Small intestine (tissue), 7 donors: ENCODE measurements around the gene PTPRE. TPM values are rescaled to one million over a fixed set of nuclear protein-coding genes. Genes with fewer than 3 reads are reported as not detected.
A peak's percentile ranks its signal among the peaks of the same experiment; 100 is the strongest.

ENCODE experiments used
- DNase-seq, 2 donors: peaks; one replicate each; pipeline versions ENCODE4 v3.0.0 to v3.0.0-alpha.2; 2013
- FAIRE-seq: peaks from 2 replicates; lab custom pipeline; 2012; peaks lifted over from hg19 to GRCh38; lab: Jason Lieb, UNC
- H3K27ac ChIP-seq, 3 donors: one replicate each; pipeline ENCODE4 v1.5.1; 2013; ENCODE audit warnings: low read length in 2 of 3, mild to moderate bottlenecking in 2 of 3, control low read depth in 1 of 3, inconsistent platforms in 1 of 3, low read depth in 1 of 3, moderate library complexity in 1 of 3
- H3K27me3 ChIP-seq, 3 donors: one replicate each; pipeline ENCODE4 v1.6.1; 2013; ENCODE audit warnings: low read length in 3 of 3, inconsistent platforms in 1 of 3; ENCODE audit not compliant: control insufficient read depth in 3 of 3, insufficient read depth in 3 of 3
- H3K36me3 ChIP-seq, 3 donors: one replicate each; pipeline ENCODE4 v1.6.1; 2013; ENCODE audit warnings: low read length in 3 of 3, inconsistent platforms in 1 of 3, low read depth in 1 of 3, mild to moderate bottlenecking in 1 of 3, moderate library complexity in 1 of 3; ENCODE audit not compliant: control insufficient read depth in 3 of 3, insufficient read depth in 2 of 3
- H3K4me1 ChIP-seq, 3 donors: one replicate each; pipeline ENCODE4 v1.6.1; 2013; ENCODE audit warnings: low read length in 2 of 3, inconsistent platforms in 1 of 3, low read depth in 1 of 3, mild to moderate bottlenecking in 1 of 3, moderate library complexity in 1 of 3; ENCODE audit not compliant: control insufficient read depth in 3 of 3, insufficient read depth in 2 of 3
- H3K4me3 ChIP-seq, 3 donors: one replicate each; pipeline ENCODE4 v1.5.1; 2013; ENCODE audit warnings: low read length in 3 of 3, control low read depth in 1 of 3, inconsistent platforms in 1 of 3, low read depth in 1 of 3, mild to moderate bottlenecking in 1 of 3, moderate library complexity in 1 of 3
- H3K9me3 ChIP-seq, 2 donors: one replicate each; pipeline ENCODE4 v1.6.1; 2013; ENCODE audit warnings: low read depth in 1 of 2, low read length in 1 of 2; ENCODE audit not compliant: control insufficient read depth in 2 of 2, insufficient read depth in 1 of 2
- WGBS, 3 donors: extraction: QIAGEN DNeasy Blood & Tissue Kit; methylation state at CpG; one replicate each; pipeline ENCODE4 v1.1.7; 2013; 5-methylcytosine and 5-hydroxymethylcytosine counted together
- polyA plus RNA-seq, 4 donors: library from polyadenylated mRNA; stranded (reverse) in 3 of 4; unstranded in 1 of 4; fragments of 200-250 nt in 3 of 4; fragments of 120-200 nt in 1 of 4; gene quantifications; one replicate each; pipeline versions ENCODE4 v1.2.1 to v1.2.3, GENCODE V29; 2013
- donor health status: healthy with polysubstance abuse.
- donor health status: control.
- donor health status: control.
- donor health status: Bipolar disorder and iron deficiency.
- donor health status: healthy.

The PTPRE gene
- polyA plus RNA-seq, 4 donors, result 2.7 to 21.0 (median 6.2) TPM

DNA sequence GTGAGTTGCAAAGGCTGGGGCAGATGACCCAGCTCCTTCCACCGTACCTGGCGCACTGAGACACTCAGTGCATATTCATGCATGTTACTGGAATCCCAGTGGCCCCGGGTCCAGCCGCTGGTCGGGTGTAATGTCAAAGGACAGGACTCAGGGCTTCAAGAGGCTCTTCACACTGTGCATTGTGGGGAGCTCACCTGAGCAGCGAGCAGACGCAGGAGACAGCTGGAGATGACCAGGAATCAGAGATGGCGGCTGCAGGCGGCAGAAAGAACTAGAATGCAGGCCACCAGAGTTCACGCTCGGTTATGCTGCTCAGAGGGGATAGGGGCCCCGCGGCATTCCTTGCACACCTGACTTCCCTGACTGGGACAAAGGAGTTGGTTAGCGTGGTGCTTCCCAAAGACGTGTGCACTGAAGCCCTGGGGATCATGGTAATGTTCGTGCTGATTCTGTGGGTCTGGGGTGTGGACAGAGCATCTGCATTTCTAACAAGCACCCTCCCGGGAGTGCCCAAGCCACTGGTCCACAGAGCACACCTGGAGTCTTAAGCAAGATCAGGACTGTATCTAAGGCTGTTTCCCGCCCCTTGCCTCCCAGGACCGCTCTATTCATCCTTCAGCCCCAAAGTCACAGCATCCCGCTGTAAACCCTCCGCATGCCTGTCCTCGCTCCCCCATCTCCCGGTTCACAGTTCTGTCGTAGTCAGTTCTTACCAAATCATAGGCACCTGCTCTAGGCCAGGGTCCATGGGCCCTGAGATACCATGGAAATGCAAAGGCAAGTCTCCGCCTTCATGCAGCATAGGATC lies 148.4 kb downstream of the PTPRE start:
- no peak overlapping the region for H3K4me3 ChIP-seq
- H3K4me1 ChIP-seq, result no peaks in the 10 kb centered on the region
- H3K9me3 ChIP-seq, result no peaks in the 10 kb centered on the region
- H3K27me3 ChIP-seq, result no peaks in the 10 kb centered on the region
- peaks cover 0 to 64% (median 9%) of the 10 kb centered on the region in 3 donors for H3K36me3 ChIP-seq
- no peak overlapping the region for H3K27ac ChIP-seq
- FAIRE-seq, result no peak
- 95 to 97% (median 96%) methylated on average over 25 of the region's 25 CpGs for WGBS, 3 donors
- DNase-seq, result no peak

DNA sequence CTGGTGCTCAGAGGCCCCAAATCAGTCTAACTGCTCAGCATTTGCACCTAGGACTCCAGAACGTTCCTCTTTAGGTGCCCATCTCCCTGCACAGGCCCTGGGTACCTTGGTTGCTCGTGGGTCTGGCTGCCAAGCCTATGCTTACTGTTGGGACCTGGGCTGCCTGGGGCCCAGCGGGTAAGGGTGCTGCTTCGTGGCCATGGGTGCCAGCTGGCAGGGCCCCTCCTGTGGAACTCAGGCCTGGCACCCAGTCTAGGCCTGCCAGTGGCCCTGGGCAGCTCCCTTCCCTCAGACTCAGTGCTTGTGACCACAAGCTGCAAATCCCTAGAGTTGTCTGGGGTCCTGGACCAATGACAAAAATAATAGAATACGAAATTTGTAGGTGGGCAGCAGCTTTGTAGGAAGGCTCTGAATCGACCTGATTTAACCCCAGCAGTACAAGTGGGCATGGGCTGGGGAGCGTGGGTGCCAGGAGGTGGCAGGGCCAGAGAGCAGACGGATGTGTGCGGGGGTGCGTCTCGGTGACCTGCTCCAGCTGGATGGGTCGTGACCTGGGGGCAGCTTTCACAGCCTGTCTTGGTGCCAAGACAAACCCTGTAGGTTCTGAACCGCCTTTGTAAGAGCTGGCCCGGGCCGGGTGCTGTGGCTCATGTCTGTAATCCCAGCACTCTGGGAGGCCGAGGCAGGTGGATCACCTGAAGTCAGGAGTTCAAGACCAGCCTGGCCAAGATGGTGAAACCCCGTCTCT lies 149.6 kb downstream of the PTPRE start:
- no peak overlapping the region for H3K4me3 ChIP-seq
- no peak overlapping the region for H3K27ac ChIP-seq
- H3K36me3 ChIP-seq, result peaks cover 0 to 68% (median 9%) of the 10 kb centered on the region in 3 donors
- no peaks in the 10 kb centered on the region for H3K27me3 ChIP-seq
- FAIRE-seq (no peak), DNase-seq (no peak)
- no peaks in the 10 kb centered on the region for H3K4me1 ChIP-seq
- 90 to 96% (median 93%) methylated on average over 17 of the region's 17 CpGs for WGBS, 3 donors
- H3K9me3 ChIP-seq, result no peaks in the 10 kb centered on the region

DNA sequence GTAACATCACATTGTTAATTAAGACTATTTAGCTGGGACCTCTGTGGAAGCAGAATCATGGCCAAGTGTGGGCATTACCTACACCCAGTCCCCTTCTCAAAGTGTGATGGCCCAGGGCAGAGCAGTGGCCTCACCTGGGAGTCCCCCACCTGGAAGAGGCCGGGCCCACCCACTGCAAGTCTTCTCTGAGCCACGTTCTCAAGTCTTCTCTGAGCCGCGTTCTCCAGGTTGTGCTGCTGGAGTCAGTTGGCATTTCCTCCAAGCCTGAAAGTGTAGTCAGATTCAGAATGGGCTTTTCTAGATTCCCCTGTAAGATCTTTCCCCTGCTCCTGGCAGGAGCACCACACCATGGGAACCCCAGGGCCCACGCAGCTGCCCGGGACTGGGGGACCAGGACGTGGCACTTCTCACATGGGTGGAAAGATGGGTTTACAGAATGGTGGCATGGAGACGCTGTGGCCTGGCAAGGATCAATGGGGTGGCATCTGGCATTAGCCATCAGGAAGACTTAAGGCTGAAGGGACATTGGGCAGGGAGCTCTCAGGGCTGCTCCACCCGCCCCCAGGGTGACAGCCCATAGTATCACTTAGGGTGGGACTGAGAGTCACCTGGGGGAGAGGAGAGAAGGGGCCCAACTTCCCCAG lies 151.3 kb downstream of the PTPRE start:
- FAIRE-seq, result no peak
- no peak overlapping the region for H3K4me3 ChIP-seq
- peaks cover 0 to 65% (median 9%) of the 10 kb centered on the region in 3 donors for H3K36me3 ChIP-seq
- no peak overlapping the region for H3K27ac ChIP-seq
- H3K27me3 ChIP-seq, result no peaks in the 10 kb centered on the region
- H3K4me1 ChIP-seq, result no peaks in the 10 kb centered on the region
- DNase-seq, result no peak
- WGBS, 3 donors, result 87 to 97% (median 91%) methylated on average over 9 of the region's 9 CpGs
- H3K9me3 ChIP-seq, result no peaks in the 10 kb centered on the region

DNA sequence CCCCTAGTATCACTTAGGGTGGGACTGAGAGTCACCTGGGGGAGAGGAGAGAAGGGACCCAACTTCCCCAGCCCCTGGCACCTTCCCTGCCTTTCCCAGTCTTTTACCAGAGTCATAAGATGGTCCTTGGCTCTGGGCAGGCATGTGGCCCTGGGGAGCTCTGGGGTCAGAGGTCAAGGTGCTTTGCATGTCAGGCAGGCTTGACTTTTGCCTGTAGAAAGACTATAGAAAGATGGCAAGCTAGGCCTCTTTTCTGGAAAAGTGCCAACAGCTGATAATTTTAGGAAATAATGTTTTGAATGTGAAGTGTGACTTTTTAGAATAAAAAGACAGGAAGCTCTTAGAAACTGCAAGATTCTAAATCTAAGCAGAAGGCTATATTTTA lies 151.8 kb downstream of the PTPRE start:
- DNase-seq (no peak), FAIRE-seq (no peak)
- H3K27me3 ChIP-seq, result no peaks in the 10 kb centered on the region
- peaks cover 0 to 66% (median 9%) of the 10 kb centered on the region in 3 donors for H3K36me3 ChIP-seq
- no peaks in the 10 kb centered on the region for H3K9me3 ChIP-seq
- no peak overlapping the region for H3K4me3 ChIP-seq
- H3K4me1 ChIP-seq, result peaks cover 0 to 1% (median 0%) of the 10 kb centered on the region in 3 donors
- H3K27ac ChIP-seq, result no peak overlapping the region

DNA sequence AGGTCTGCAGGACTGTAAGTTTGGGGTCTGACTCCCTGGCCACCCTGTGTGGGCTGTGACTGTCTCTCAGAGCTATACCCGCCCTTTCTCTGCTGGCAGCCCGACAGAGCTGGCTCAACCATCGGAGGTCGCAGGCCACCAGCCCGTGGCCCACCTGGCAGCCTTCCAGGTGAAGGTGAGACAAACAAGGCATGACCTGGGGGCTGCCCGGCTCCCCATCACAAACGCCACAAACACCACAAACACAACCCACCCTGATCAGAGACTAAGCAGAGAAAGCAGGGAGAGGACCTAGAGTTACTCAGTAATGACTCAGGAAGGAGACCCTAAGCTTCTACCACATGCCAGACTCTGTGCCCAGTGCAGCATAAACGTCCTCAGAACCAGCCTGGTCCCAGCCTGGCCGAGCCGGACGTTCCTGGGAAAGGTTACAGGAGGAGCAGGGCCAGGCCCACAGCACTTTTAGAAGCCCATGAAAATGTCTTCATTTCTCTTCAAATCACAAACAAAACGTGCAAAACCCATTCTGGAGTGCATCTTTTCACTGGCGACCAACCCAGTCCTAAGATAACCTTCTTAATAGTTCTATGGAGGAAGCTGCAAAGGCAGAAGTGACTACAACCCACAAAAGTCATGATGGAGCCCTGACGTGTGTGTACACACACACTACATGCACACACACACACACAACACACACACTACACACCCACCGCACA lies 152.5 kb downstream of the PTPRE start:
- WGBS, 3 donors, result 79 to 85% (median 80%) methylated on average over 15 of the region's 15 CpGs
- Histone ChIP-seq H3K27me3 (no peaks in the 10 kb centered on the region), H3K4me3 (no peak overlapping the region), H3K9me3 (no peaks in the 10 kb centered on the region), H3K27ac (peak overlapping the region in 1 of 3 donors; percentile 19), H3K36me3 (peaks cover 0 to 69% (median 9%) of the 10 kb centered on the region in 3 donors), H3K4me1 (peaks cover 0 to 4% (median 0%) of the 10 kb centered on the region in 3 donors)
- no peak for DNase-seq
- FAIRE-seq, result no peak

DNA sequence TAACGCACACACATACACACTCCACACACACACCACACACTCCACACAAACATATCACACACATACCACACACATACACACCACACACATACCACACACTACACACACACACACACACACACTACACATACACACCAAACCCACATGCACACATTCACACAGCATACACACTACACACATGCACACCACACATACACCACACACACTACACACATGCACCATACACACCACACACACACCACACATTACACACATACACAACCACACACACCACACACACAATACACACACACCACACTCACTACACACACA lies 153.0 kb downstream of the PTPRE start:
- H3K4me1 ChIP-seq, result peaks cover 0 to 4% (median 0%) of the 10 kb centered on the region in 3 donors
- H3K27ac ChIP-seq, result peak overlapping the region in 1 of 3 donors; percentile 3
- peaks cover 0 to 69% (median 9%) of the 10 kb centered on the region in 3 donors for H3K36me3 ChIP-seq
- DNase-seq, result no peak
- no peak for FAIRE-seq
- WGBS, 3 donors, result 32 to 93% (median 84%) methylated on average over 1 of the region's 1 CpG
- H3K4me3 ChIP-seq, result no peak overlapping the region
- H3K9me3 ChIP-seq, result no peaks in the 10 kb centered on the region
- no peaks in the 10 kb centered on the region for H3K27me3 ChIP-seq

DNA sequence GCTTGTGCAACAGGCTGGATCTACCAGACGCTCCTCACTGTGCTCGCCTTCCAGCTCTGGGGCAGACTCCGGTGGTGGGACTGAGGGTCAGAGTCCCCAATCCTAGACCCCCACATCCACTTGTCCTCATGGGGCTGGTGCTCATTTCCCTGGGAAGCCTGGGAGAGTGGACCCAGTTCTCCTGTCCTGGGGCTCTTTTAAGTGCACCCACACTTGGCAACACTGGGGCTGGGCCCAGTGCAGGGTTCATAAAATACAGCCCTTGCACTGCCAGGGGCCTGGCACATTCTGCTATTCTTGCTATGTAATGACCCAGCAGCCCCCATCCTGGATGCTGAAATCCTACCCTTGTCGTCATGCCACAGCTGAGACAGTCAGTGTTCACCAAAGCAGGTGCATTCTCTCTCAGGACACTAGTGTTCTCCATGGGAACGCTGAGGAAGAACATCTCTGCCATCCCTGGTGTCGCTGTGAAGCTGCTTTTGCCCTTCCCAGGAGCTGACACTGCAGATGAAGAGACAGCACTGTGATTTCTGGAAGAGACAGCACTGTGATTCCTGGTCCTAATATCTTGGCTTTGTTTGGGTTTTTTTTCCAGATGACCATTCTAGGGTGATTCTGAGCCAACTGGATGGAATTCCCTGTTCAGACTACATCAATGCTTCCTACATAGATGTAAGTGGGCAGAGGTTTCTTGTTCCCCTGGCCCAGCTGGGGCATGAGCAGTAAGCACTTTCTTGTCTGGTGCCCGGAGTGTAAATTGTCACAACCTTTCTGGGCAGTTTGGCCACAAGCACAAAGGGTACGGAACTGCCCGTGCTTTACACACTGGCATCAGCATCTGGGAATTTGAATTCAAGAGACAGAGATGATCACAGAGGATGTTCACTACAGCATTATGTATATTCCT lies 153.7 kb downstream of the PTPRE start:
- no peaks in the 10 kb centered on the region for H3K9me3 ChIP-seq
- H3K4me3 ChIP-seq, result no peak overlapping the region
- FAIRE-seq (no peak), DNase-seq (no peak)
- peak overlapping the region in 1 of 3 donors; percentile 3 for H3K27ac ChIP-seq
- H3K36me3 ChIP-seq, result peaks cover 0 to 69% (median 9%) of the 10 kb centered on the region in 3 donors
- no peaks in the 10 kb centered on the region for H3K27me3 ChIP-seq
- peaks cover 0 to 4% (median 0%) of the 10 kb centered on the region in 3 donors for H3K4me1 ChIP-seq
- 90 to 95% (median 93%) methylated on average over 9 of the region's 9 CpGs for WGBS, 3 donors
